Pancreas (tissue), 10 donors: ENCODE data around the gene RPTOR. TPM values are rescaled to one million over a fixed set of nuclear protein-coding genes. Genes with fewer than 3 reads are reported as not detected.

Experiments
- ATAC-seq, 4 donors: fragments of 200-7000 bp; cut with Tn5 transposase; one replicate each; pipeline versions ENCODE4 v1.8.0 to v1.9.1; 2020; ENCODE audit warnings: mild to moderate bottlenecking in 4 of 4, moderate library complexity in 4 of 4
- DNase-seq, 6 donors: peaks; one replicate each; pipeline ENCODE4 v3.0.0-alpha.2; 2020
- FAIRE-seq: peaks from 2 replicates; lab custom pipeline; 2012; peaks lifted over from hg19 to GRCh38; lab: Jason Lieb, UNC
- H3K27ac ChIP-seq, 4 donors: fragments of 200-600 bp; sonication (generic); 1 replicate in 3 of 4; 2 replicates in 1 of 4; pipeline versions ENCODE4 v1.5.0 to v1.8.0; 2020
- H3K27me3 ChIP-seq, 4 donors: fragments of 200-600 bp; one replicate each; pipeline ENCODE4 v1.8.0; 2021
- H3K36me3 ChIP-seq, 3 donors: fragments of 200-600 bp; sonication (generic) in 1 of 3; one replicate each; pipeline versions ENCODE4 v1.5.0 to v1.8.0; 2020 to 2021
- H3K4me1 ChIP-seq, 3 donors: fragments of 200-600 bp; one replicate each; pipeline ENCODE4 v1.8.0; 2021
- H3K4me3 ChIP-seq, 4 donors: fragments of 200-600 bp; sonication (generic) in 2 of 4; one replicate each; pipeline versions ENCODE4 v1.5.0 to v1.8.0; 2020 to 2021
- H3K9me3 ChIP-seq, 4 donors: fragments of 200-600 bp; one replicate each; pipeline ENCODE4 v1.8.0; 2021
- CTCF ChIP-seq, 4 donors: fragments of 200-600 bp; sonication (generic) in 3 of 4; IDR thresholded peaks; one replicate each; pipeline versions ENCODE4 v1.5.0 to v1.8.0; 2021; ENCODE audit warnings: antibody characterized with exemption in 4 of 4
- WGBS, 2 donors: extraction: QIAGEN DNeasy Blood & Tissue Kit; methylation state at CpG; one replicate each; pipeline ENCODE4 v1.1.7; 2013; 5-methylcytosine and 5-hydroxymethylcytosine counted together
- intact Hi-C, 3 donors: fragments of 100-400 bp; cut with DNase I; formaldehyde crosslinking; loops; one replicate each; pipeline versions ENCODE4 v1.11.1 to v1.14.2; 2022
- polyA plus RNA-seq, 2 donors: library from polyadenylated mRNA; stranded (reverse); fragments of 200-250 nt; gene quantifications; one replicate each; pipeline ENCODE4 v1.2.3, GENCODE V29; 2013
- total RNA-seq, 6 donors: library from RNA; stranded (reverse); fragmentation: NEBNext Ultra II Directional in 4 of 6; extraction: Animal tissue kit (Norgen Biotek cat#: 25700) in 4 of 6; gene quantifications; one replicate each; pipeline versions ENCODE4 v1.2.1 to v1.2.4, GENCODE V29; 2021 to 2023
- donor health status: healthy with polysubstance abuse.
- donor health status: DM: no; HTN: no; CAD: no; lungs with moderate emphysema.
- donor health status: DM: no; HTN: no; CAD: no.
- donor health status: control.
- donor health status: control.
- donor health status: Bipolar disorder and iron deficiency.
- donor health status: DM: yes; HTN: yes; CAD: no.
- donor health status: DM: no; HTN: no; CAD: no.
- donor health status: DM: no; HTN: no; CAD: no.
- donor health status: DM: yes; HTN: yes; CAD: no.

RPTOR gene
- total and polyA plus RNA-seq, 8 donors: 5.0 to 18.9 (median 13.2) TPM

GRCh38 chr17:80609757-80610156, 65.1 kb downstream of the RPTOR start:
- no peak for DNase-seq
- WGBS, 2 donors: 79 to 84% methylated on average over 5 of the region's 5 CpGs
- Histone ChIP-seq H3K9me3 (no peaks in the 10 kb centered on the region), H3K4me3 (no peak overlapping the region), H3K36me3 (no peaks in the 10 kb centered on the region), H3K4me1 (no peaks in the 10 kb centered on the region), H3K27me3 (no peaks in the 10 kb centered on the region), H3K27ac (no peak overlapping the region)
- ATAC-seq: no peak
- no peak for FAIRE-seq
- intact Hi-C loops: no loop called here
- TF ChIP-seq CTCF (IDR thresholded peaks at IDR 0.05): no peak

GRCh38 chr17:80611816-80612215, 67.2 kb downstream of the RPTOR start:
- ATAC-seq: no peak

GRCh38 chr17:80612997-80613731, 68.5 kb downstream of the RPTOR start:
- intact Hi-C loops: no loop called here

More at GRCh38 chr17:80611816-80612215, 67.2 kb downstream of the RPTOR start:
- Histone ChIP-seq H3K4me3 (no peak overlapping the region), H3K4me1 (no peaks in the 10 kb centered on the region), H3K27ac (no peak overlapping the region), H3K36me3 (no peaks in the 10 kb centered on the region), H3K9me3 (no peaks in the 10 kb centered on the region), H3K27me3 (no peaks in the 10 kb centered on the region)
- WGBS, 2 donors: 74 to 87% methylated on average over 1 of the region's 1 CpG
- DNase-seq: no peak
- no peak for TF ChIP-seq CTCF (IDR thresholded peaks at IDR 0.05)
- FAIRE-seq: no peak
- intact Hi-C loops: no loop called here

DNA sequence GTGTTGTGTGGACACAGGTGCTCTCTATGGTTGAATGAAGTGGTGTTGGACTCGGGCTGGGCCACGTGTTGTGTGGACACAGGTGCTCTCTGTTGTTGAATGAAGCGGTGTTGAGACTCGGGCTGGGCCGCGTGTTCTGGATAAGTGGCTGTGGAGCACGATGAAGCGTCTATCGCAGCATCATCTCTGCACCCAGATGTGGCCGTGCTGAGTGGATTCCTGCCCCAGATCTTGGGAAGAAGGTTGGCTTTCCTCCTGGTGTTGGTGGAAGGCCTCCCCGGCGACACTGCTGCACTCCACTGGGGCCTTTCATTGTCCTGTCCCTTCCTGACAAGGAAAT, 69.1 kb downstream of the RPTOR start:
- FAIRE-seq (no peak), ATAC-seq (no peak), DNase-seq (no peak)
- H3K27me3 ChIP-seq: no peaks in the 10 kb centered on the region
- H3K9me3 ChIP-seq: no peaks in the 10 kb centered on the region
- no peaks in the 10 kb centered on the region for H3K36me3 ChIP-seq
- intact Hi-C loops: no loop called here
- H3K4me1 ChIP-seq: no peaks in the 10 kb centered on the region
- H3K4me3 ChIP-seq: no peak overlapping the region
- 86 to 89% methylated on average over 11 to 12 of the region's 12 CpGs for WGBS, 2 donors
- no peak overlapping the region for H3K27ac ChIP-seq
- TF ChIP-seq CTCF (IDR thresholded peaks at IDR 0.05): no peak

More at GRCh38 chr17:80612997-80613731, 68.5 kb downstream of the RPTOR start:
- no peak for FAIRE-seq
- no peak for ATAC-seq
- no peak overlapping the region for H3K27ac ChIP-seq
- DNase-seq: no peak
- no peak for TF ChIP-seq CTCF (IDR thresholded peaks at IDR 0.05)
- H3K27me3 ChIP-seq: no peaks in the 10 kb centered on the region
- WGBS, 2 donors: 78 to 79% methylated on average over 15 of the region's 15 CpGs
- no peaks in the 10 kb centered on the region for H3K36me3 ChIP-seq
- H3K4me3 ChIP-seq: no peak overlapping the region
- no peaks in the 10 kb centered on the region for H3K9me3 ChIP-seq
- H3K4me1 ChIP-seq: no peaks in the 10 kb centered on the region

- DNase-seq: no peak
- no peak overlapping the region for H3K4me3 ChIP-seq
- no peak for FAIRE-seq
- H3K4me1 ChIP-seq: no peaks in the 10 kb centered on the region
- intact Hi-C loops: no loop called here
- no peak overlapping the region for H3K27ac ChIP-seq
- TF ChIP-seq CTCF (IDR thresholded peaks at IDR 0.05): no peak
- no peak for ATAC-seq
- H3K36me3 ChIP-seq: no peaks in the 10 kb centered on the region
- H3K27me3 ChIP-seq: no peaks in the 10 kb centered on the region
- 85 to 94% methylated on average over 12 of the region's 12 CpGs for WGBS, 2 donors
- H3K9me3 ChIP-seq: no peaks in the 10 kb centered on the region
Measured at GRCh38 chr17:80614332-80615047, 69.9 kb downstream of the RPTOR start.
